GM12878 (cell line): ENCODE measurements around the gene INF2. TPM values are rescaled to one million over a fixed set of nuclear protein-coding genes. Genes with fewer than 3 reads are reported as not detected.

ENCODE experiments used
- EGR1 ChIP-seq, 2 experiments: IDR thresholded peaks; 1 replicate in 1 of 2; 2 replicates in 1 of 2; pipeline ENCODE4 v1.6.1; 2011 to 2012; ENCODE audit warnings: low read depth in 2 of 2, low read length in 2 of 2, borderline replicate concordance in 1 of 2, mild to moderate bottlenecking in 1 of 2, moderate library complexity in 1 of 2
- FOS ChIP-seq: IDR thresholded peaks from 3 replicates; pipeline ENCODE4 v1.6.1; 2011; ENCODE audit warnings: borderline replicate concordance; ENCODE audit not compliant: insufficient read length; ENCODE audit errors: extremely low read depth
- KLF5 ChIP-seq: fragments of 450-650 bp; IDR thresholded peaks from 2 replicates; pipeline ENCODE4 v1.6.1; 2014; ENCODE audit warnings: mild to moderate bottlenecking; ENCODE audit not compliant: partially characterized antibody
- MTA3 ChIP-seq: IDR thresholded peaks from 2 replicates; pipeline ENCODE4 v1.6.1; 2012; ENCODE audit warnings: low read length, inconsistent platforms, borderline replicate concordance
- polyA plus RNA-seq, 11 experiments: library from polyadenylated mRNA; depleted of rRNA in 4 of 11; unstranded in 6 of 11; stranded (reverse) in 5 of 11; fragments of >200 nt; fragmentation: Nextera tagmentation in 4 of 11; fragmentation: Illumina TruSeq in 1 of 11; extraction: Ambion mirVana in 4 of 11; extraction: Trizol in 1 of 11; gene quantifications; 1 replicate in 1 of 11; 2 replicates in 10 of 11; pipeline versions ENCODE4 v1.2.1 to v1.2.3, GENCODE V29; 2011 to 2016; ENCODE audit warnings: inconsistent platforms in 2 of 11, missing spikeins in 2 of 11, low read depth in 1 of 11
- total RNA-seq, 4 experiments: library from RNA; depleted of rRNA in 3 of 4; stranded (reverse); fragments of >200 nt in 3 of 4; fragmentation: Illumina TruSeq in 1 of 4; extraction: Trizol in 1 of 4; gene quantifications; 2 replicates each; pipeline versions ENCODE4 v1.2.1 to v1.2.3, GENCODE V29; 2013 to 2021
- TF ChIP-seq, protein P1 (sequence below): IDR thresholded peaks from 2 replicates; pipeline ENCODE4 v1.6.1; 2012; ENCODE audit warnings: improper control_type of control experiment, low read depth, low read length; ENCODE audit not compliant: insufficient replicate concordance
- TF ChIP-seq, protein P2 (sequence below): fragments of 450-650 bp; formaldehyde crosslinking; IDR thresholded peaks from 2 replicates; pipeline ENCODE4 v1.4.0; 2022; ENCODE audit warnings: mild to moderate bottlenecking, moderate library complexity

Gene INF2
- total and polyA plus RNA-seq, 10 of the 15 experiments (the other 5 are each of a cell fraction or from before 2014, with no cell fraction given): 0.72 to 43.2 (median 8.3) TPM

DNA sequence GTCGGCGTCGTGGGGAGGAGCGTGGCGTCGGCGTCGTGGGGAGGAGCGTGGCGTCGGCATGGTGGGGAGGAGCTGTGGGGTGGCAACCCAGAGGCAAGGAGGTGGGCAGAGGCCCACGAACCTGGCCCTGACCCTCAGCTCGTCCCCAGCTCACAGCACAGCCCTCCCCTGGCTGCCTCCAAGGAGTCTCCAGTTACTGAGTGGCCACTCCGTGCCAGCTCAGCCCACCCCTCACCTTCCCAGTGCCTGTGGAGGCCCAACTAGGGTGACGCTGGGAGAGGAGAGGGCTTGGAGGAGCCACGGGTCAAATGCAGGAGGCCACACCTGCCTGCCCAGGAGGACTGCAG, 40.4 kb downstream of the INF2 start (continued):
- TF ChIP-seq, protein P1, sequence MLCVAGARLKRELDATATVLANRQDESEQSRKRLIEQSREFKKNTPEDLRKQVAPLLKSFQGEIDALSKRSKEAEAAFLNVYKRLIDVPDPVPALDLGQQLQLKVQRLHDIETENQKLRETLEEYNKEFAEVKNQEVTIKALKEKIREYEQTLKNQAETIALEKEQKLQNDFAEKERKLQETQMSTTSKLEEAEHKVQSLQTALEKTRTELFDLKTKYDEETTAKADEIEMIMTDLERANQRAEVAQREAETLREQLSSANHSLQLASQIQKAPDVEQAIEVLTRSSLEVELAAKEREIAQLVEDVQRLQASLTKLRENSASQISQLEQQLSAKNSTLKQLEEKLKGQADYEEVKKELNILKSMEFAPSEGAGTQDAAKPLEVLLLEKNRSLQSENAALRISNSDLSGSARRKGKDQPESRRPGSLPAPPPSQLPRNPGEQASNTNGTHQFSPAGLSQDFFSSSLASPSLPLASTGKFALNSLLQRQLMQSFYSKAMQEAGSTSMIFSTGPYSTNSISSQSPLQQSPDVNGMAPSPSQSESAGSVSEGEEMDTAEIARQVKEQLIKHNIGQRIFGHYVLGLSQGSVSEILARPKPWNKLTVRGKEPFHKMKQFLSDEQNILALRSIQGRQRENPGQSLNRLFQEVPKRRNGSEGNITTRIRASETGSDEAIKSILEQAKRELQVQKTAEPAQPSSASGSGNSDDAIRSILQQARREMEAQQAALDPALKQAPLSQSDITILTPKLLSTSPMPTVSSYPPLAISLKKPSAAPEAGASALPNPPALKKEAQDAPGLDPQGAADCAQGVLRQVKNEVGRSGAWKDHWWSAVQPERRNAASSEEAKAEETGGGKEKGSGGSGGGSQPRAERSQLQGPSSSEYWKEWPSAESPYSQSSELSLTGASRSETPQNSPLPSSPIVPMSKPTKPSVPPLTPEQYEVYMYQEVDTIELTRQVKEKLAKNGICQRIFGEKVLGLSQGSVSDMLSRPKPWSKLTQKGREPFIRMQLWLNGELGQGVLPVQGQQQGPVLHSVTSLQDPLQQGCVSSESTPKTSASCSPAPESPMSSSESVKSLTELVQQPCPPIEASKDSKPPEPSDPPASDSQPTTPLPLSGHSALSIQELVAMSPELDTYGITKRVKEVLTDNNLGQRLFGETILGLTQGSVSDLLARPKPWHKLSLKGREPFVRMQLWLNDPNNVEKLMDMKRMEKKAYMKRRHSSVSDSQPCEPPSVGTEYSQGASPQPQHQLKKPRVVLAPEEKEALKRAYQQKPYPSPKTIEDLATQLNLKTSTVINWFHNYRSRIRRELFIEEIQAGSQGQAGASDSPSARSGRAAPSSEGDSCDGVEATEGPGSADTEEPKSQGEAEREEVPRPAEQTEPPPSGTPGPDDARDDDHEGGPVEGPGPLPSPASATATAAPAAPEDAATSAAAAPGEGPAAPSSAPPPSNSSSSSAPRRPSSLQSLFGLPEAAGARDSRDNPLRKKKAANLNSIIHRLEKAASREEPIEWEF: no peak
- TF ChIP-seq, protein P2, sequence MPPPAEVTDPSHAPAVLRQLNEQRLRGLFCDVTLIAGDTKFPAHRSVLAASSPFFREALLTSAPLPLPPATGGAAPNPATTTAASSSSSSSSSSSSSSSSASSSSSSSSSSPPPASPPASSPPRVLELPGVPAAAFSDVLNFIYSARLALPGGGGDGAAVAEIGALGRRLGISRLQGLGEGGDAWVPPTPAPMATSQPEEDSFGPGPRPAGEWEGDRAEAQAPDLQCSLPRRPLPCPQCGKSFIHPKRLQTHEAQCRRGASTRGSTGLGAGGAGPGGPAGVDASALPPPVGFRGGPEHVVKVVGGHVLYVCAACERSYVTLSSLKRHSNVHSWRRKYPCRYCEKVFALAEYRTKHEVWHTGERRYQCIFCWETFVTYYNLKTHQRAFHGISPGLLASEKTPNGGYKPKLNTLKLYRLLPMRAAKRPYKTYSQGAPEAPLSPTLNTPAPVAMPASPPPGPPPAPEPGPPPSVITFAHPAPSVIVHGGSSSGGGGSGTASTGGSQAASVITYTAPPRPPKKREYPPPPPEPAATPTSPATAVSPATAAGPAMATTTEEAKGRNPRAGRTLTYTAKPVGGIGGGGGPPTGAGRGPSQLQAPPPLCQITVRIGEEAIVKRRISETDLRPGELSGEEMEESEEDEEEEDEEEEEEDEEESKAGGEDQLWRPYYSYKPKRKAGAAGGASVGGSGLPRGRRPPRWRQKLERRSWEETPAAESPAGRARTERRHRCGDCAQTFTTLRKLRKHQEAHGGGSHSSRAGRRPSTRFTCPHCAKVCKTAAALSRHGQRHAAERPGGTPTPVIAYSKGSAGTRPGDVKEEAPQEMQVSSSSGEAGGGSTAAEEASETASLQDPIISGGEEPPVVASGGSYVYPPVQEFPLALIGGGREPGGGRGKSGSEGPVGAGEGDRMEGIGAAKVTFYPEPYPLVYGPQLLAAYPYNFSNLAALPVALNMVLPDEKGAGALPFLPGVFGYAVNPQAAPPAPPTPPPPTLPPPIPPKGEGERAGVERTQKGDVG (CRISPR knock-in tag): no peak
- no peak for TF ChIP-seq MTA3
- no peak for TF ChIP-seq KLF5
- no peak for TF ChIP-seq EGR1 (IDR thresholded peaks at IDR 0.05; ENCODE audit: borderline replicate concordance in 1 of 2, low read depth in 2 of 2, low read length in 2 of 2)
- no peak for TF ChIP-seq FOS
